GM21390 (cell line): ENCODE measurements around the gene PLEKHH3.
"Not testable (repeated sequence)": the region's sequence is repeated elsewhere in the genome, so short reads cannot be mapped to it uniquely, and the experiment has no call there.

Experiments
- ATAC-seq: cut with Tn5 transposase; IDR thresholded peaks from one replicate; pipeline ENCODE4 v1.9.1; 2021; ENCODE audit not compliant: unreplicated experiment

PLEKHH3 gene

DNA sequence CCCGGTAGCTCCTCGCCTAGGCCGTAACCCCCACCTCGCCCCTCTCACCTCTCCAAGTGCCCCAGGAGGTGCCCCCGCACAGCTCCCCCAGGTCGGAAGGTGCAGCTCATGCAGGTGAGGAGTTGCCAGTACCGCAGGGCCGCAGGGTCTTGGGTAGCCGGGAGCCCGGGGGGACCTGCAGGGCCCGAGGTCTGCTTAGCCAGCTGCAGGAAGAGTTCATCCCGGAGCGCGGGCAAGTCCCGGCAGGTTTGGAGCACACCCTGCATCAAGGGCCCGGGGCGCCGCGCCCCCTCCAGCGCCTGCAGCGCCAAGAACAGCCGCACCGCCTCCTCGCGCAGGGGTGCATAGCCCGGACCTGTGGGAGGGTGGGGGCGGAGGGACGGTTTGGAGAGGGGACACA lies 4.8 kb downstream of the PLEKHH3 start:
- no peak for ATAC-seq

DNA sequence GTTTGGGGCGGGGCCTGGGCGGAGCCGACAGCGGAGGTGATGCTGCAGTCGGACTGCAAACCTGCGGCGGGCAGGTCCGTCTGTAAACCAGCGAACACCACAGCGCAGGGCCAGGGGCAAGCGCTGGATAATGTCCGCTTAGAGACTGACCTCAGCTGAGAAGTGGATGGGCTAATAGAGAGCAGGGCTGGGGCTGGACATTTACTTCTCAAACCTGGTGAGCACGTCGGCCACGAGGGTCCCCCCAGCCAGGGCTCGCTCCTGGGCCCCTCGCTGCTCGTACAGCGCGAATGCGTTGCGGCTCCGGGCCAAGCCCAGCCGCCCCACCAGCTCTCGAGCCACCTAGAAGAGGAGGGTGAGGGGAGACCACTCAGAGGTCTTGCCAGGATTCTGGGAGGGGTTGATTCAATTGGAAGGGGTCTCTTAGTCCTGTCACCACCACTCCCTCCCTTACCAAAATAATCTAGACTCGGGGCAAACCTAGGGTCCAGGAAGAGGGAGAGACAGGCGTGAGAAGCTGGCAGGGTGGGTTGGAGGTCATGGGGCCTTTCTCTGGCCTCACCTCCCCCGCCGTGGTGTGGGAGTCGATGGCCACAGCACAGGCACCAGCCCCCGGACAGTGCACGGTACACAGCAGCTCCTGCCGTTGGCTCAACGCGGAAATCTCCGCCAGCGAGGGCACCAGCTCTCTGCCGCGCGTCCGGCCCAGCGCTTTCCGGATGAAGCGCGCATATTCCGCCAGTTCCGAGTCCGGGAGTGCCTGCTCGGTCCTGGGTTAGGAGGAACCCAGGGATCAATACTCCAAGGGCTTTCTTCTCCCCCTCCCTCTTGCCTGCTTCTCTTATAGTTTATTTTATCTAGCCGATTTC lies 5.8 kb downstream of the PLEKHH3 start:
- ATAC-seq: no peak

DNA sequence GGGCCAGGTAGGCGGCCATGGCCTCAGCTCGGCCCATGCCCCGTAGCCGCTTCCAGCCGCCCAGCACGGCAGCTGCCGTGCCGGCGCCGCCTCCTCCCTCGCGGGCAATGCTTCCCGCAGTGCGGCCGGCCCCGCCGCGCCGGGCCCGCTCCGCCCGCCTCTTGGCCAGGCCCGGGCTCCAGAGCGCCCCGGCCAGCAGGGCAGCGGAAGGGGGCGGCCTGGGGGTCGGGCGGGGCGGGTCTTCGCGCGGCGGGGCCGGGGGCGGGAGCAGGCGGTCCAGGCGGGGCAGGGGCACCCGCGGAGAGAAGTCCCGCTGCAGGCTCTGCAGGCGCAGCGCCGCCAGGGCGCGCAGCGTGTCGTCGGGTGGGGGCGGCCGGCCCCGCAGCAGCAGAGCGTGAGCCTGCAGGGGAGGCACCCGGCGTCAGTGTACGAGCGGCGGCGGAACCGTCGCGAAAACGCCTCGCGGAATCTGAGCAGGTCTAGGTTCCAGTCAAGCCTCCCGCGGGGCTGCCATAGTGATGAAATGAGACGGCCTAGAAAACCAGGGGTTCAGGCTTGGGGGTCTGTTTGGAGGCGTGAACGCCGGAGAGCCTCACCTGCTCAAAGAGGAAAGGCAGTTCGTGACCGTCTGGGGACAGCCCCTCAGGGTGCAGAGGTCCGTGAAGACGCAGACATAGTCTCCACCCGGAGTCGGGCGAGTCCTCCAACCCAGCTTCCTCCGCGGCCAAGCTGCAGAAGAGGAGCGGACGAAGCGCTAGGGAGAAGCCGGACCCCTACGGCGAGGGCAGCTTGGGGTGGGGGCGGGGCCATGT lies 6.6 kb downstream of the PLEKHH3 start:
- no peak for ATAC-seq

DNA sequence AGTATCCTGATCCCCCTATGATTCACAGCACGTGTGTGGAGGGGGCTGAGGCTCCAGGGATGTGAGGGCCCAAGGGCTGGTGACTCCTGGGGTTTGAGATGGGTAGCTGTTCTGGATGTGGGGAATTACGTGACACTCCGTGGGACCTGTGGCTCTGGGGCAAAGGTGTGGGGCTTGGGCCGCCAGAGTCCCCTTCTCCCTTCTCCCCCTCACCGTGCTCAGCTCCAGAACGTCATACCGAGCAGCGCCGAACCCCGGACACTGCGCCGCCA lies 7.2 kb downstream of the PLEKHH3 start:
- no peak for ATAC-seq

DNA sequence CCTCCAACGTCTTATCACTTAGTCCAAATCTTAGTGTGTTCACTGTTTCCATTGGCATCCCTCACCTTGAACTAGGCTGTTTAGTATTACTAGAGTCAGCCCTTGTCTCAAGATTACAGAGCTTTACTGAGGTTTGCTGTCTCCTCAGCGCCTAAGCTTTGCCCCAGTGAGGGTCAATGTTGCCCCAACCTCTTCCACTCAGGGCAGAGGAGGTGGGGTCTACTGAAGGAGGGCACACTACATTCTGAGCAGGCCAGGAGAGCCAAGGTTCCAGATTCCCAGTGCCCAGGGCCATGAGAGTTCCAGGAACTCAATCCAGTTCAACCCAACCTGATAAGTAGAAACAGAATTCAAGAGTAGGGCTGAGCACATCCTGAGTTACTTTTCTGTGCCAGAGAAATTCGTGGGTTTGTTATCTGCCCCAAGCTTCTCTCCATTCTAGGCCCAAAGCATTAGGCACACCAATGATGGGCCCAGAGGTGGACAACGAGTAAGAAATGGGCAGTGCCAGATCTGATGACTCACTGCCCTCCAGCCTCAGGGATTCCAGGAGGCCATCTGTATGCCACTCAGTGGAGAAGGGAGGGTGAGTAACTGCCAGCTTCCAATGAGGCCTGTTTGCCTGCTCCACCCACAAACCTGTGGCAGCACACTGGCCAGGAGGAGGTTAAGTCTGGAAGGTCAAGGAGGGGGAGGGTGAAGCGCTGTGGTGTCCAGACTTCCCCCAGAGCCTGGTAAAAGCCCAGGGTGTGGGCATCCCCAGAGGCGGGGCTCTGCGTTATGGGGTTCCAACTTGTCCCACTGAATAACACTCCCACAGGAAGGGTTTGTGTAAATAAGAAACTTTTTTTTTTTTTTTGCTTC lies 9.5 kb downstream of the PLEKHH3 start:
- ATAC-seq: no peak

DNA sequence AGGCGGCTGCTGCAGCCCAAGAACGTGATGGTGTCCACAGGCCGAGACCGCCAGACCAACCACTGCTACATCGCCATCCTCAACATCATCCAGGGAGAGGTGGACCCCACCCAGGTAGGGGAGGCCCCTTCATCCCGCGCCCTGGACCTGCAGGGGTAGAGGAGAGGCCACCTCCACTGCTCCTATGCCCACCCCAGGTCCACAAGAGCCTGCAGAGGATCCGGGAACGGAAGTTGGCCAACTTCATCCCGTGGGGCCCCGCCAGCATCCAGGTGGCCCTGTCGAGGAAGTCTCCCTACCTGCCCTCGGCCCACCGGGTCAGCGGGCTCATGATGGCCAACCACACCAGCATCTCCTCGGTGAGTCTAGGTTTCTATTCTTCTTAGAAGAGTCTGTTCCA lies 10.7 kb downstream of the PLEKHH3 start:
- not testable (repeated sequence) for ATAC-seq

DNA sequence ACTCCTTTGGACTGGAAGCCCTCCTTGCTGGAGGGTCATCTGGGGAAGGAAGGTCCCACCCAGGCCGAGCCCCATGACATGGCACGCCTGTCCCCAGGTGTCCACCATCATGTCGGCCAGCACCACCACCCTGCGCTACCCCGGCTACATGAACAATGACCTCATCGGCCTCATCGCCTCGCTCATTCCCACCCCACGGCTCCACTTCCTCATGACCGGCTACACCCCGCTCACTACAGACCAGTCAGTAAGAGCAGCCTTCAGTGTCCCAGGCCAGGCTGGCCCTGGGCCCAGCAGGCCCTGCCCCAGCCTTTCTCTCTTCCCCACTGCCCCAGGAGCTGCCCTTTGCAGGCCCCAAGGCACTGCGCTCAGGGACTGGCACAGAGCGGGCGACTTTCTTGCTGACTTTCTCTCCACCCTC lies 11.2 kb downstream of the PLEKHH3 start:
- no peak for ATAC-seq

GRCh38 chr17:42660692-42661345 lies 16.0 kb downstream of the PLEKHH3 start:
- no peak for ATAC-seq

GRCh38 chr17:42659932-42660274 lies 16.9 kb downstream of the PLEKHH3 start:
- ATAC-seq: not testable (repeated sequence)

- ATAC-seq: no peak
These were observed 17.5 kb downstream of the PLEKHH3 start, which contains the start of gene TUBG2 for GRCh38 chr17:42659079-42659931. Gene TUBG2 (plus strand): TSS chr17:42659284. CDS start chr17:42659504, 220 bp downstream.

DNA sequence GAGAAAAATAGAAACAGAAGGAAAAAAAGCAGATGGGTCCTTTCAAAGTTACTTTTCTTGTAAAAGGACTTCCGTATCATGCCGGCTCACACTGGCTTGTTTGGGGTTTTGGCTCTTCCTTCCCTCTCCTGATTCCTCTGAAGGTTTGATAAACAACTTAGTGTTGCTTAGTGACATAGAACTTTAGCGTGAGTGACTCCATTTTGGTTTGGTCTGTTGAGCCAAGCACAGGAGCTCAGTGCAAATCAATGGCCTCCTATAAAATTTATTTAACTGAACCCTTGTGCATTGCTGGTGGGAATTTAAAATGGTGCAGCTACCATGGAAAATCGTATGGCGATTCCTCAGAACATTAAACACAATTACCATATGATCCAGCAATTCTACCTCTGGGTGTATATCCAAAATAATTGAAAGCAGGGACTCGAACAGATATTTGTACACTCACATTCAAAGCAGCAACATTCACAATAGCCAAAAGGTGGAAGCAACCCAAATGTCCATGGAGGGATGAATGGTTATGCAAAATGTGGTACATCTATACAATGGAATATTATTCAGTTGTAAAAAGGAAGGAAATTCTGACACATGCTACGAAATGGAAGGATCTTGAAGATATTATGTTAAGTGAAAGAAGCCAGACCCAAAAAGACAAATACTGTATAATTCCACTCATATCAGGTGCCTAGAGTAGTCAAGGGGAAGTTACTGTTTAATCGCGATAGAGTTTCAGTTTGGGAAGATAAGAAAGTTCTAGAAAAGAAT lies 18.8 kb downstream of the PLEKHH3 start:
- no peak for ATAC-seq

DNA sequence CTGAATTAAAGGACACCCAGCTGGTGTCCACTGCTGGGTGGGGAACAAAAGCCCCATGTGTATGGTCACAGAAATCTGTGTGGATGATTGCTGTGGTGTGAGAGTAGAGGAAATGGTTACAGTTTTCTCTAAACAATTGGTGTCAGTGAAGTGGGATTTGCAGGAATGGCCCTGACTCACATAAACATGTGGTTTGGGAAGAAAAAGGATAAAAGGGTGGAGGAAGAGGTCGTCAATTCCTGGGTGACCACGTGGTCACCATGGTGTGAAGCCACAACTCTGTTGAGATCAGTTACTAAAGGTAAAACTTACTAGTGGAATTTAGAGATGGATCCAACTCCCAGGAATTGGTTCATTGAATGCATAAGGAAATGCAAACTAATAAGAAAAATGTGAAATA lies 21.3 kb downstream of the PLEKHH3 start:
- no peak for ATAC-seq

DNA sequence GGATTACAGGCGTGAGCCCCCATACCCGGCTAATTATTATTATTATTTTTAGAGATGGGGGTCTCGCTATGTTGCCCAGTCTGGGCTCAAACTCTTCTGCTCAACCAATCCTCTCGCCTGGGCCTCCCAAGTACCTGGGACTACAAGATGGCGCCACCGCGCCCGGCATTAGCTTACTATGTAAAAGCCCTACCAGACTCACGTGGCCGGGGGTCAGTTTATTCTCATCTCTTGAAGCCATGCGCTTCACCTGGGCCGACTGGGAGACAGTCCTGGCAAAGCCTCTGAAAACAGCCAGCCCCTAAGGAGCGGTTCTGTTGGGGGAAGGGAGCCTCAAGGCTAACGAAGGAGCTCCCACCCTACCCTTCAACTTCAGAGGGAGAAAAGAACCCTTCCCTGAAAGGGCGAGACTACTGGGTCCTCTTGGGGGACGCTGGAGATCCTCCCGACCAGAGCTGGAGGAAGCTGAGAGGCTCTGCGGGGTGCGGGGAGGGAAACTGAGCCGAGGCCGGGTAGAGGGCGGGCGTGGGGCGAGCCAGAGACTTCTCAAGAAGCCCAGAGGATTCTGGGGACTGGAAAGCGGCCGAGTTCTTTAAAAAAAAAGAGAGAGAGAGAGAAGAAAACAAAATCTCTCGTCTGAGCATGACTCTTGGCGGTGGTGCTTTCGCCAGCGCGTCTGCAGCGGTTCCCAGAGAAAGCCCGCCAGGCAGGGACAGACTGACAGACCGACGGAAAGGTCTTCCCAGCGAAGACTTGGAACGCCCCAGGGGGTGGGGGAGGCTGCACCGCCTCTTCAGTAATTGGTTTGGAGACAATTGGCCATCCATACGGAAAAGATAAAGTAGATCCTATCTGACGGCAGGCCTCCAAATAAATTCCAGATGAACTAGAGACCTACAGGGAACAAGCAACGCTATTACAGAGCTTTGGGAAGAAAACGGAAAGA lies 23.3 kb downstream of the PLEKHH3 start:
- ATAC-seq: no peak

DNA sequence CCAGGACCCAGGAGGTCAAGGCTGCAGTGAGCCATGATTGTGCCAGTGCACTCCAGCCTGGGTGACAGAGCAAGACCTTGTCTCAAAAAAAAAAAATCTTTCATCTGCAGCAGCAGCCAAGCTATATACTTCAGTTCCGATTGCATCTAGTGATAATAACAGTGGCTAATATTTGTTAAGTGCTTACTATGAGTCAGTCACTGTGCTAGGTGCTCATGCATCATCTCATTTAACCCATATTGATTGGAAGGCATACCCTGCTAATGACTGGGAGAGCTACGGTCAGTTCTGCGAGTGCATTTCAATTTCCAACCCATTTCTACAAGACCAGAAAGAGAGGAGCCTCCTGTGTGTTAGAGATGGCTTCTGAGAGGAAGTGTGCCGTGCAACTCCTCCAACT lies 25.4 kb downstream of the PLEKHH3 start:
- ATAC-seq: no peak

DNA sequence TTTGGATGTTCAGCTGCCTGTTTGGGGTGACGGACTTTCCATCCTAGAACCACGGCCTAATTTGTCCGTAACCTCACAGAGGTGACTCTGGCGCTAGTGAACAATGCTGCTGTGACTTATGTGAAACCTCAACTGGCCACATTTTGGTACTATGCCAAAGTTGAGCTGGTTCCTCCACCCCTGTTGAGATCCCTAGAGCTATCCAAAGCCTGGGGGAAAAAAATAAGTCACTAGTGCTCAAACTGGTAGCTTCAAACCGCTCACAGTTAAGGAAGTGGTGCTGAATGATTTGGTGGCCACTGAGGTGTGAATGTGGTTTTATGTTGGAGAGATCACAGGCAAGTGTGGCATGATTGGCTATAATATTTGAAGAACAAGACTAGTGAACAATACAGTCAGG lies 29.0 kb downstream of the PLEKHH3 start:
- no peak for ATAC-seq

DNA sequence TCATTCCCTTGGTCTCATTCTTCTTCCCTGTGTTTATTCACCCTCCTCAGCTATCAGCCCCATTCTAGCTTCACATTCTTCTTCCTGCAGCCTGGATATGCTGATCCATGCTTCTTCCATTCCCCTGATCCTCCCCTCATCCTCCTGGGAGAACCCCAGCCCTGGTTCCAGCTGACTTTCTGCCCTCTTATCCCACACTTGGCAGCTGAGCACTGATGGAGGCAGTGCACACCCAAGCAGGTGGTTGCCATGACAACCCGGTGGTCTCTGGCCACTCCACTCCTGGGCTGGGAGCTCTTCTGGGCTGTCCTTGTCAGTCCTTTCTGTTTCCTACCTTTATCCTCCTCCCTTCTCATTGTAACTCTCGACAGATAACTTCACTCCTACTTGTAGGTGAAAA lies 34.5 kb downstream of the PLEKHH3 start:
- no peak for ATAC-seq

- ATAC-seq: no peak
These were observed 36.7 kb downstream of the PLEKHH3 start for GRCh38 chr17:42640121-42640520.

DNA sequence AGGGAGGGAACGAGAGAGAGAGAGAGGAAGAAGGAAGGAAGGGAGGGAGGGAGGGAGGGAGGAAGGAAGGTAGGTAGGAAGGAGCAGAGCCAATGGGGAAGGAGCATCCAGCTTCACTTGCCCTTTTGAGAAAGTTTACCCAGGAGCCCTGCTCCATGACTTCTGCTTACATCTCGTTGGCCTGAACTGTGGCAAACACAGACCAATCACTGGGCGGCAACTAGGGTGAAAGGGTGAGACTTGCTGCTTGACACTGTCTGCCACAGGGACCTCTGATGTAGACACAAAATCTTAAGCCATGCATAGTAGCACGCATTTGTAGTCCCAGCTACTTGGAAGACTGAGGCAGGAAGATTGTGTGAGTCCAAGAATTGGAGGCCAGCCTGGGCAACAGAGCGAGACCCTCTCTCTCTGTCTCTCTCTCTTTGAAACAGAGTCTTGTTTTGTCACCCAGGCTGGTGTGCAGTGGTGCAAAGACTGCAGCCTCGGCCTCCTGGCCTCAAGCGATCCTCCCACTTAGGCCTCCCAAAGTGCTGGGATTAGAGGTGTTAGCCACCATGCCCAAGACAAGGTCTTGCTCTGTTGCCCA lies 37.2 kb downstream of the PLEKHH3 start:
- no peak for ATAC-seq
